HepG2 (cell line): ENCODE results near the gene MSMP. TPM values are rescaled to one million over a fixed set of nuclear protein-coding genes. Genes with fewer than 3 reads are reported as not detected.
A peak's percentile ranks its signal among the peaks of the same experiment; 100 is the strongest.

Experiments used
- ELF4 ChIP-seq: sonication (generic); formaldehyde crosslinking; IDR thresholded peaks from 2 replicates; pipeline ENCODE4 v1.5.0; 2020; ENCODE audit warnings: missing genetic modification reagents, mild to moderate bottlenecking, moderate library complexity, borderline replicate concordance
- HCFC1 ChIP-seq: fragments of 150-350 bp; IDR thresholded peaks from 2 replicates; pipeline ENCODE4 v1.6.1; 2014; ENCODE audit warnings: low read depth, low read length
- JUNB ChIP-seq: sonication (generic); formaldehyde crosslinking; IDR thresholded peaks from 2 replicates; pipeline ENCODE4 v1.8.0; 2022; ENCODE audit warnings: missing genetic modification reagents, mild to moderate bottlenecking, borderline replicate concordance
- TBL1XR1 ChIP-seq: fragments of 150-350 bp; IDR thresholded peaks from 2 replicates; pipeline ENCODE4 v1.6.1; 2014; ENCODE audit warnings: borderline replicate concordance, low read length; ENCODE audit not compliant: partially characterized antibody
- TBX3 ChIP-seq: fragments of 450-650 bp; IDR thresholded peaks from 2 replicates; pipeline ENCODE4 v1.6.1; 2017; ENCODE audit warnings: antibody characterized with exemption, mild to moderate bottlenecking, inconsistent platforms, borderline replicate concordance
- ZEB1 ChIP-seq: IDR thresholded peaks from 2 replicates; pipeline ENCODE4 v1.6.1; 2012; ENCODE audit warnings: mild to moderate bottlenecking, low read depth, inconsistent platforms; ENCODE audit not compliant: insufficient replicate concordance
- polyA plus RNA-seq, 8 experiments: library from polyadenylated mRNA; depleted of rRNA in 3 of 8; stranded (reverse) in 7 of 8; unstranded in 1 of 8; fragments of >200 nt; fragmentation: Illumina TruSeq in 4 of 8; extraction: Trizol in 4 of 8; gene quantifications; 2 replicates each; pipeline versions ENCODE4 v1.2.1 to v1.2.3, GENCODE V29; 2011 to 2016; ENCODE audit warnings: low read depth in 4 of 8, missing spikeins in 1 of 8, mixed read lengths in 1 of 8; ENCODE audit not compliant: insufficient read depth in 1 of 8
- total RNA-seq, 5 experiments: library from RNA; depleted of rRNA; stranded (reverse); fragments of >200 nt; fragmentation: Illumina TruSeq; extraction: Trizol; gene quantifications; 2 replicates each; pipeline ENCODE4 v1.2.3, GENCODE V29; 2016; ENCODE audit warnings: low read depth in 1 of 5
- TF ChIP-seq, protein P1 (sequence below): fragments of 450-650 bp; IDR thresholded peaks from 2 replicates; pipeline ENCODE4 v1.6.1; 2017; ENCODE audit warnings: mild to moderate bottlenecking
- TF ChIP-seq, protein P2 (sequence below): sonication (generic); formaldehyde crosslinking; IDR thresholded peaks from 2 replicates; pipeline ENCODE4 v1.4.0; 2020; ENCODE audit warnings: missing genetic modification reagents
- TF ChIP-seq, protein P3 (sequence below): sonication (generic); formaldehyde crosslinking; IDR thresholded peaks from 2 replicates; pipeline ENCODE4 v1.4.0; 2020; ENCODE audit warnings: missing genetic modification reagents
- TF ChIP-seq, protein P4 (sequence below): sonication (generic); formaldehyde crosslinking; IDR thresholded peaks from 2 replicates; pipeline ENCODE4 v1.4.0; 2020; ENCODE audit warnings: low read depth, mild to moderate bottlenecking, missing genetic modification reagents
- TF ChIP-seq, protein P5 (sequence below): sonication (generic); formaldehyde crosslinking; IDR thresholded peaks from 2 replicates; pipeline ENCODE4 v1.9.0; 2022; ENCODE audit warnings: missing genetic modification reagents, mild to moderate bottlenecking, borderline replicate concordance

Gene MSMP
- total and polyA plus RNA-seq, 2 of the 13 experiments (the other 11 are each of a cell fraction or from before 2014, with no cell fraction given), result 0.24 to 0.46 TPM

DNA sequence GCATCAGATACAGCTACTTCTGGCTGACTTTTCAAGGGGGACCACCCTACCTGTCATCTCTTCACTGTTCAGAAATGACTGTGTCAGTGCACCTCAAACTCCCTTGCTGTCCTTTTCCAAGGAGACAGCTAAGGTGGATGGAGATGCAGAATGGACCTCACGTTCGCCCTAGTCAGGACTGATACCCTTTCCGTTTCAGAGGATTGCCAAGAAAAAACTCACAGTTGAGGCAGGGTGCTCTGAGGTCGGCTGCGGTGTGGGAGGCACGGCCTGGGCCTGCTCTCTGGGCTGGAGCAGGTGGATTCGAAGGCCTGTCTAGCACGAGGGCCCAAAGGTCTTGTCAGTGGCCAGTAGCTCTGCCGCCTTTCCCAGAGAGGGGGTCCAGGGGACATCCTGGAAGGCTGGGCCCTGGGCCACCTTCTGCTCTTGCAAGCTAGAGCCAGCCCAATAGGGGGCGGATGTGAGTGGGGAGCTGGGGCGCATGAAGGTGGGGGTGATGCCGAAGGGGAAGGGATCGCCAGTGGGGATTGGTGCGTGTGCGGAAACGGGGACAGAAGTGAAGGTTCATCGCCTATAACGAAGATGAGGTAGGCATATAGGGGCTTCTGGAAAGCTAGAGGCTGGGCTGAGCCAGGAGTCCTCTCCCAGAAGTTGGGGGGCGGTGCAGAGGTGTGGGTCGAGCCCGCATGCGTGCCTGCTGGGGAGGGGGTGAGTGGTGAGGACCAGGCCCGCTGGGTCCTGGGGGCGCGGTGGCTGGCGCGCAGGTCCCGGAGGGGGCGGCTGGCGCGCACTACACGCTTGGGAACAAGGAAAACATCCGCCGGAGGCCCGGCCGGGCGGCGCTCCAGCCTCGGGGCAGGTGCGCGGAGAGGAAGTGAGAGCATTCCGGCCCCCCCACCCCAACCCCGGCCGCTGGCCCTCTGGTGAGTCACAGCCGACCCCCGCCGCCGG lies 2.5 kb upstream of the MSMP start (continued):
- TF ChIP-seq, protein P1, sequence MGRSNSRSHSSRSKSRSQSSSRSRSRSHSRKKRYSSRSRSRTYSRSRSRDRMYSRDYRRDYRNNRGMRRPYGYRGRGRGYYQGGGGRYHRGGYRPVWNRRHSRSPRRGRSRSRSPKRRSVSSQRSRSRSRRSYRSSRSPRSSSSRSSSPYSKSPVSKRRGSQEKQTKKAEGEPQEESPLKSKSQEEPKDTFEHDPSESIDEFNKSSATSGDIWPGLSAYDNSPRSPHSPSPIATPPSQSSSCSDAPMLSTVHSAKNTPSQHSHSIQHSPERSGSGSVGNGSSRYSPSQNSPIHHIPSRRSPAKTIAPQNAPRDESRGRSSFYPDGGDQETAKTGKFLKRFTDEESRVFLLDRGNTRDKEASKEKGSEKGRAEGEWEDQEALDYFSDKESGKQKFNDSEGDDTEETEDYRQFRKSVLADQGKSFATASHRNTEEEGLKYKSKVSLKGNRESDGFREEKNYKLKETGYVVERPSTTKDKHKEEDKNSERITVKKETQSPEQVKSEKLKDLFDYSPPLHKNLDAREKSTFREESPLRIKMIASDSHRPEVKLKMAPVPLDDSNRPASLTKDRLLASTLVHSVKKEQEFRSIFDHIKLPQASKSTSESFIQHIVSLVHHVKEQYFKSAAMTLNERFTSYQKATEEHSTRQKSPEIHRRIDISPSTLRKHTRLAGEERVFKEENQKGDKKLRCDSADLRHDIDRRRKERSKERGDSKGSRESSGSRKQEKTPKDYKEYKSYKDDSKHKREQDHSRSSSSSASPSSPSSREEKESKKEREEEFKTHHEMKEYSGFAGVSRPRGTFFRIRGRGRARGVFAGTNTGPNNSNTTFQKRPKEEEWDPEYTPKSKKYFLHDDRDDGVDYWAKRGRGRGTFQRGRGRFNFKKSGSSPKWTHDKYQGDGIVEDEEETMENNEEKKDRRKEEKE, result no peak
- TF ChIP-seq ELF4 (CRISPR knock-in tag), result no peak; the same call in 1 of the 2 replicates
- no peak for TF ChIP-seq HCFC1
- TF ChIP-seq, protein P2, sequence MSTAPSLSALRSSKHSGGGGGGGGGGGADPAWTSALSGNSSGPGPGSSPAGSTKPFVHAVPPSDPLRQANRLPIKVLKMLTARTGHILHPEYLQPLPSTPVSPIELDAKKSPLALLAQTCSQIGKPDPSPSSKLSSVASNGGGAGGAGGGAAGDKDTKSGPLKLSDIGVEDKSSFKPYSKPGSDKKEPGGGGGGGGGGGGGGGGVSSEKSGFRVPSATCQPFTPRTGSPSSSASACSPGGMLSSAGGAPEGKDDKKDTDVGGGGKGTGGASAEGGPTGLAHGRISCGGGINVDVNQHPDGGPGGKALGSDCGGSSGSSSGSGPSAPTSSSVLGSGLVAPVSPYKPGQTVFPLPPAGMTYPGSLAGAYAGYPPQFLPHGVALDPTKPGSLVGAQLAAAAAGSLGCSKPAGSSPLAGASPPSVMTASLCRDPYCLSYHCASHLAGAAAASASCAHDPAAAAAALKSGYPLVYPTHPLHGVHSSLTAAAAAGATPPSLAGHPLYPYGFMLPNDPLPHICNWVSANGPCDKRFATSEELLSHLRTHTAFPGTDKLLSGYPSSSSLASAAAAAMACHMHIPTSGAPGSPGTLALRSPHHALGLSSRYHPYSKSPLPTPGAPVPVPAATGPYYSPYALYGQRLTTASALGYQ (CRISPR knock-in tag), result peak; percentile 72
- TF ChIP-seq, protein P3, sequence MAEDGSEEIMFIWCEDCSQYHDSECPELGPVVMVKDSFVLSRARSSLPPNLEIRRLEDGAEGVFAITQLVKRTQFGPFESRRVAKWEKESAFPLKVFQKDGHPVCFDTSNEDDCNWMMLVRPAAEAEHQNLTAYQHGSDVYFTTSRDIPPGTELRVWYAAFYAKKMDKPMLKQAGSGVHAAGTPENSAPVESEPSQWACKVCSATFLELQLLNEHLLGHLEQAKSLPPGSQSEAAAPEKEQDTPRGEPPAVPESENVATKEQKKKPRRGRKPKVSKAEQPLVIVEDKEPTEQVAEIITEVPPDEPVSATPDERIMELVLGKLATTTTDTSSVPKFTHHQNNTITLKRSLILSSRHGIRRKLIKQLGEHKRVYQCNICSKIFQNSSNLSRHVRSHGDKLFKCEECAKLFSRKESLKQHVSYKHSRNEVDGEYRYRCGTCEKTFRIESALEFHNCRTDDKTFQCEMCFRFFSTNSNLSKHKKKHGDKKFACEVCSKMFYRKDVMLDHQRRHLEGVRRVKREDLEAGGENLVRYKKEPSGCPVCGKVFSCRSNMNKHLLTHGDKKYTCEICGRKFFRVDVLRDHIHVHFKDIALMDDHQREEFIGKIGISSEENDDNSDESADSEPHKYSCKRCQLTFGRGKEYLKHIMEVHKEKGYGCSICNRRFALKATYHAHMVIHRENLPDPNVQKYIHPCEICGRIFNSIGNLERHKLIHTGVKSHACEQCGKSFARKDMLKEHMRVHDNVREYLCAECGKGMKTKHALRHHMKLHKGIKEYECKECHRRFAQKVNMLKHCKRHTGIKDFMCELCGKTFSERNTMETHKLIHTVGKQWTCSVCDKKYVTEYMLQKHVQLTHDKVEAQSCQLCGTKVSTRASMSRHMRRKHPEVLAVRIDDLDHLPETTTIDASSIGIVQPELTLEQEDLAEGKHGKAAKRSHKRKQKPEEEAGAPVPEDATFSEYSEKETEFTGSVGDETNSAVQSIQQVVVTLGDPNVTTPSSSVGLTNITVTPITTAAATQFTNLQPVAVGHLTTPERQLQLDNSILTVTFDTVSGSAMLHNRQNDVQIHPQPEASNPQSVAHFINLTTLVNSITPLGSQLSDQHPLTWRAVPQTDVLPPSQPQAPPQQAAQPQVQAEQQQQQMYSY (CRISPR knock-in tag), result 0 out of 2 replicates have a peak, but pooled peaks have one; percentile 50
- no peak for TF ChIP-seq TBL1XR1
- TF ChIP-seq JUNB (CRISPR knock-in tag), result no peak
- TF ChIP-seq, protein P4, sequence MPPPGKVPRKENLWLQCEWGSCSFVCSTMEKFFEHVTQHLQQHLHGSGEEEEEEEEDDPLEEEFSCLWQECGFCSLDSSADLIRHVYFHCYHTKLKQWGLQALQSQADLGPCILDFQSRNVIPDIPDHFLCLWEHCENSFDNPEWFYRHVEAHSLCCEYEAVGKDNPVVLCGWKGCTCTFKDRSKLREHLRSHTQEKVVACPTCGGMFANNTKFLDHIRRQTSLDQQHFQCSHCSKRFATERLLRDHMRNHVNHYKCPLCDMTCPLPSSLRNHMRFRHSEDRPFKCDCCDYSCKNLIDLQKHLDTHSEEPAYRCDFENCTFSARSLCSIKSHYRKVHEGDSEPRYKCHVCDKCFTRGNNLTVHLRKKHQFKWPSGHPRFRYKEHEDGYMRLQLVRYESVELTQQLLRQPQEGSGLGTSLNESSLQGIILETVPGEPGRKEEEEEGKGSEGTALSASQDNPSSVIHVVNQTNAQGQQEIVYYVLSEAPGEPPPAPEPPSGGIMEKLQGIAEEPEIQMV (CRISPR knock-in tag), result peak; percentile 85; the same call in 1 of the 2 replicates
- no peak; the same call in 1 of the 2 replicates for TF ChIP-seq TBX3
- peak; percentile 56 for TF ChIP-seq ZEB1
- TF ChIP-seq, protein P5, sequence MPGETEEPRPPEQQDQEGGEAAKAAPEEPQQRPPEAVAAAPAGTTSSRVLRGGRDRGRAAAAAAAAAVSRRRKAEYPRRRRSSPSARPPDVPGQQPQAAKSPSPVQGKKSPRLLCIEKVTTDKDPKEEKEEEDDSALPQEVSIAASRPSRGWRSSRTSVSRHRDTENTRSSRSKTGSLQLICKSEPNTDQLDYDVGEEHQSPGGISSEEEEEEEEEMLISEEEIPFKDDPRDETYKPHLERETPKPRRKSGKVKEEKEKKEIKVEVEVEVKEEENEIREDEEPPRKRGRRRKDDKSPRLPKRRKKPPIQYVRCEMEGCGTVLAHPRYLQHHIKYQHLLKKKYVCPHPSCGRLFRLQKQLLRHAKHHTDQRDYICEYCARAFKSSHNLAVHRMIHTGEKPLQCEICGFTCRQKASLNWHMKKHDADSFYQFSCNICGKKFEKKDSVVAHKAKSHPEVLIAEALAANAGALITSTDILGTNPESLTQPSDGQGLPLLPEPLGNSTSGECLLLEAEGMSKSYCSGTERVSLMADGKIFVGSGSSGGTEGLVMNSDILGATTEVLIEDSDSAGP (CRISPR knock-in tag), result peak; percentile 83; the same call in 1 of the 2 replicates
